ENCODE data around the gene P2RX1.

P2RX1 gene

DNA sequence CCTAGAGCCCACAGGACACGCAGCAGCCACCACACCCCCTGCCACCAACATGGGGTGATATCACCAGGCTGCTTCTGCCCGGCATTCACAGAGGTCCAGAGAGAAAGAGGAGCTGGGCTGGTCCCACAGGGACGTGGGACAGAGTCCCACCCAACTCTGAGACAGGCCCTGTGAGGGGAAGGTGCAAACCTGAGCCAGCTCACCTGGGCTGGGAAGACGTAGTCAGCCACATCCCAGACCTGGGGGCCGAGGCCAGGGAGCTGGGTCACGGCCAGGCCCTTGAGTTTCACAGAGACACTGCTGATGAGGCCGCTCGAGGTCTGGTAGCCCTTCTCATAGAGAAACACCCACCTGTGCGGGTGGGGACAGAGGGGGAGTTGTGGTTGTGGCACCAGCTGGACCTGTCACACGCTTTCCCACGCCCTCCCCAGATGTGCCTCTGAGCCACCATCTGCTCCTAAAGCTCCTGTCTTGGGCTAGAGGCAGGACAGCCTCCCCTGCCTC, 11.2 kb downstream of the P2RX1 start:
- TF ChIP-seq POLR2A (IDR thresholded peaks at IDR 0.05; ENCODE audit: extremely low read depth, insufficient read length) (no peak), MYC (IDR thresholded peaks at IDR 0.05; ENCODE audit: low read depth, low read length) (no peak)
- TF ChIP-seq, protein P1, sequence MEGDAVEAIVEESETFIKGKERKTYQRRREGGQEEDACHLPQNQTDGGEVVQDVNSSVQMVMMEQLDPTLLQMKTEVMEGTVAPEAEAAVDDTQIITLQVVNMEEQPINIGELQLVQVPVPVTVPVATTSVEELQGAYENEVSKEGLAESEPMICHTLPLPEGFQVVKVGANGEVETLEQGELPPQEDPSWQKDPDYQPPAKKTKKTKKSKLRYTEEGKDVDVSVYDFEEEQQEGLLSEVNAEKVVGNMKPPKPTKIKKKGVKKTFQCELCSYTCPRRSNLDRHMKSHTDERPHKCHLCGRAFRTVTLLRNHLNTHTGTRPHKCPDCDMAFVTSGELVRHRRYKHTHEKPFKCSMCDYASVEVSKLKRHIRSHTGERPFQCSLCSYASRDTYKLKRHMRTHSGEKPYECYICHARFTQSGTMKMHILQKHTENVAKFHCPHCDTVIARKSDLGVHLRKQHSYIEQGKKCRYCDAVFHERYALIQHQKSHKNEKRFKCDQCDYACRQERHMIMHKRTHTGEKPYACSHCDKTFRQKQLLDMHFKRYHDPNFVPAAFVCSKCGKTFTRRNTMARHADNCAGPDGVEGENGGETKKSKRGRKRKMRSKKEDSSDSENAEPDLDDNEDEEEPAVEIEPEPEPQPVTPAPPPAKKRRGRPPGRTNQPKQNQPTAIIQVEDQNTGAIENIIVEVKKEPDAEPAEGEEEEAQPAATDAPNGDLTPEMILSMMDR (IDR thresholded peaks at IDR 0.05; ENCODE audit: low read depth, low read length) = no peak
- TF ChIP-seq, protein P2, sequence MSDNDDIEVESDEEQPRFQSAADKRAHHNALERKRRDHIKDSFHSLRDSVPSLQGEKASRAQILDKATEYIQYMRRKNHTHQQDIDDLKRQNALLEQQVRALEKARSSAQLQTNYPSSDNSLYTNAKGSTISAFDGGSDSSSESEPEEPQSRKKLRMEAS (IDR thresholded peaks at IDR 0.05; ENCODE audit: low read depth, low read length) = no peak
- no peak overlapping the region for H3K4me3 ChIP-seq (ENCODE audit: low read depth, low read length)
- DNase-seq (ENCODE audit: low read depth) = no peak

DNA sequence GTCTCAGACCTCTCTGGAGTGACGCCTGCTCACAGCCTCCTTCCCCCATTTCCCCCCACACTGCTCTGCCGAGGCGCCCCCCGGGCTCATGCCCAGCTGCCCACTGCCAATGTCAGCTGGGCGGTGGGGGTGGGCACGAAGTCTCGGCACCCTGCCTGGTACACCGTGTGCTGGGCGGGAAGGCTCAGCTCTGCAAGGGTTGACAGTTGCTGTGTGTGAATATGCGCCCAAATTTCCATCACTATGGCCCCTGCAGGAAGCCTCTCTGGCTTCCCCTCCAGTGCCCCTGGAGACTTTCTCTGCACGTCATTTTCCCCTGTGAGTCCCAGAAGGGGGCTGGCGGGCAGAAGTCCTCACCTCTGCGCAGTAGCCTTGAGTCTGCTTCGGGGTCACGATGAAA, 11.8 kb downstream of the P2RX1 start:
- DNase-seq (ENCODE audit: low read depth) = no peak
- no peak overlapping the region for H3K4me3 ChIP-seq (ENCODE audit: low read depth, low read length)
- TF ChIP-seq, protein P1 (IDR thresholded peaks at IDR 0.05; ENCODE audit: low read depth, low read length) = no peak
- no peak for TF ChIP-seq POLR2A (IDR thresholded peaks at IDR 0.05; ENCODE audit: extremely low read depth, insufficient read length)
- TF ChIP-seq MYC (IDR thresholded peaks at IDR 0.05; ENCODE audit: low read depth, low read length) = no peak
- TF ChIP-seq, protein P2 (IDR thresholded peaks at IDR 0.05; ENCODE audit: low read depth, low read length) = no peak

DNA sequence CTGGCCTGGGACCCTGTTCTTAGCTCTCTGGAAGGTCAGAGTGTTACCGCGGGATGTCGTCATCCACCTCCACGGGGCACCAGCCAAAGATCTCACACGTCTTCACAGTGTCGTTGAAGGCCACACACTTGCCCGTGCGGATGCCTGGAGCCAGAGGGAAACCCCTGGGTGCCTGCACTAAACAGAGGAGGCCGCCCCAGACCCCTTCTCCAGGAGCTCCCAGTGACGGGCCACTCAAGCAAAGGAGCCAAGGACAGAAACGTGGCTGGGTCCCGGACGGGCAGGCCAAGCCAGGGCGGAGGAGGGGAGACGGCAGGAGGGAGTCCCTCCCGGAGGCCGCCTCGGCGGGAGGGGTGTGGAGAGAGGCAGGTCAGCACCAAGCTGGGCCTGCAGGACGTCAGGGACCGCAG, 12.4 kb downstream of the P2RX1 start:
- TF ChIP-seq, protein P1 (IDR thresholded peaks at IDR 0.05; ENCODE audit: low read depth, low read length) = no peak
- TF ChIP-seq POLR2A (IDR thresholded peaks at IDR 0.05; ENCODE audit: extremely low read depth, insufficient read length) (no peak), MYC (IDR thresholded peaks at IDR 0.05; ENCODE audit: low read depth, low read length) (no peak)
- TF ChIP-seq, protein P2 (IDR thresholded peaks at IDR 0.05; ENCODE audit: low read depth, low read length) = no peak
- H3K4me3 ChIP-seq (ENCODE audit: low read depth, low read length) = no peak overlapping the region
- DNase-seq (ENCODE audit: low read depth) = no peak

DNA sequence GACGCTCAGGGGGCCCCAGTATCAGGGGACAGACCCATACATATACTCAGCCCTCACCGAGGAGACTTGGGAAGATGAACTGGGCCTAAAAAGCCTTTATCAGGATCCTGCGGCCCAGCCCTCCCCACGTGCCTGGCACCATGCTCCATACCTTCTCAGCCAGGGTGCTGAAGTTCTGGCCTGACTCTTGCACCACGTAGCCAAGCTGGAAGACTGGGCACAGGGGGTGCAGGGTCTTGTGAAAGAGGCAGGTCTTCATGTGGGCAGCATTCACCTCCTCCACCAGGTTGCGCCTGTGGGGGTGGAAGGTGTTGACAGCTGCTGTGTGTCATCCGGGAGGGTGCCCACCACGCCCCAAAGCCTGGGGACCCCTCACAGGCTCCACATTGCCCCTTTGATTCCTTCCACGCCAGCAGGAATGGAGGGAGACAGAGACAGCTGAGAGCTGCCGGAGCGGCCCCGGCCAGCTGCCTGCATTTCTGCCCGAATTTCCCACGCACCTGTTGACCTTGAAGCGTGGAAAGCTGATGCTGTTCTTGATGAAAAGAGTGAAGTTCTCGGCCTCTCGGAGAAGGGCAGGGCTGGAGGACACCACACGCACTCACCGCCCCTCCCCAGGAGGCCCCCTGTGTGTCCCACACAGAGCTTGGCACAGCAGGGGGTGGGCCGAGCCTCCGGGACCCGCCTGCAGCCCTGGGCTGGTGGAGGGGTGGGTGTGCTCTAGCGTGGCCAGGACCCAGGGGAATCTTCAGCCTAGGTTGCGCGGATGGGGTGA, 13.0 kb downstream of the P2RX1 start:
- TF ChIP-seq, protein P1 (IDR thresholded peaks at IDR 0.05; ENCODE audit: low read depth, low read length) = no peak
- TF ChIP-seq POLR2A (IDR thresholded peaks at IDR 0.05; ENCODE audit: extremely low read depth, insufficient read length) (no peak), MYC (IDR thresholded peaks at IDR 0.05; ENCODE audit: low read depth, low read length) (no peak)
- TF ChIP-seq, protein P2 (IDR thresholded peaks at IDR 0.05; ENCODE audit: low read depth, low read length) = no peak
- no peak overlapping the region for H3K4me3 ChIP-seq (ENCODE audit: low read depth, low read length)
- no peak for DNase-seq (ENCODE audit: low read depth)

DNA sequence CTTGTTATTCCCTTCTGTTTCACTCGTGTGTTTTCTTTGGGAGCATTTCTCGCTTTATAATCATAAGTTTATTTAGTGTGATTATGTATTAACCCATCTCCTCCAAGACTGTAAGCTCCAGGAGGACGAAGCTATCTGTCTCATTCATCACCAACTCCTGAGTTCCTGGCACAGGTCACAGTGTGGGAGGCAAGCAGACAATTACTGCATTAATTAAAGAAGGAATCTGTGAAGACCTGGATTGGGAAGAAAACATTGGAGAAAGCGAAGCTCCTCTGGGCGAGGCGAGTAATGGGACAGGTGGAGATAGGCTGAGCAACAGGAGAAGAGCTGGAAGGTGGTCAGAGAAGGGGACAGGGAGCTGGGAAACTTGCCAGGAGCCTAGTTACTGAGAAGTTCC, 15.6 kb downstream of the P2RX1 start:
- no peak for TF ChIP-seq POLR2A (IDR thresholded peaks at IDR 0.05; ENCODE audit: extremely low read depth, insufficient read length)
- TF ChIP-seq, protein P1 (IDR thresholded peaks at IDR 0.05; ENCODE audit: low read depth, low read length) = no peak
- no peak for TF ChIP-seq MYC (IDR thresholded peaks at IDR 0.05; ENCODE audit: low read depth, low read length)
- TF ChIP-seq, protein P2 (IDR thresholded peaks at IDR 0.05; ENCODE audit: low read depth, low read length) = no peak
- no peak overlapping the region for H3K4me3 ChIP-seq (ENCODE audit: low read depth, low read length)
- DNase-seq (ENCODE audit: low read depth) = no peak
